Glomerular endothelial cell (primary cell): Measurements from ENCODE around the gene IGF1R. TPM values are rescaled to one million over a fixed set of nuclear protein-coding genes. Genes with fewer than 3 reads are reported as not detected.

Experiments
- DNase-seq: peaks from one replicate; pipeline ENCODE4 v3.0.0-alpha.2; 2011; ENCODE audit warnings: low read depth, low spot score; ENCODE audit errors: extremely low read depth
- total RNA-seq: library from RNA; depleted of rRNA; stranded (reverse); fragments of >200 nt; gene quantifications from 2 replicates; pipeline ENCODE4 v1.2.3, GENCODE V29; 2015

Gene IGF1R
- total RNA-seq, 1 donor from 2014 or later: 57.9 TPM

- no peak for DNase-seq
Measured at GRCh38 chr15:98723195-98723594, 74.9 kb downstream of the IGF1R start.

GRCh38 chr15:98724048-98724447 lies 75.7 kb downstream of the IGF1R start:
- DNase-seq: no peak

GRCh38 chr15:98724494-98724893 lies 76.2 kb downstream of the IGF1R start:
- DNase-seq: no peak

DNA sequence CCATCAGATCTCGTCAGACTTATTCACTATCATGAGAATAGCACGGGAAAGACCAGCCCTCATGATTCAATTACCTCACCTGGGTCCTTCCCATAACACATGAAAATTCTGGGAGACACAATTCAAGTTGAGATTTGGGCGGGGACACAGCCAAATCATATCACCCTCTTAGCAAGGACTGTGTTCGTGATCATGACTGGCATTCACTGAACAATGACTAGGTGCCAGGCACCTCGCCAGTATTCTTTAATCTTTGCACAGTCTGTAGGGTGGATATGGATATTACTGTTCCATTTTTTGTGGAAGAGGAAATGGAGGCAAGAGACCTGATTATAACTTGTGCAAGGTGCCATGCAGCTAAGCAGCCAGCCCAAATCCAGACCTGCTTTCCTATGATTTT lies 77.5 kb downstream of the IGF1R start:
- no peak for DNase-seq

DNA sequence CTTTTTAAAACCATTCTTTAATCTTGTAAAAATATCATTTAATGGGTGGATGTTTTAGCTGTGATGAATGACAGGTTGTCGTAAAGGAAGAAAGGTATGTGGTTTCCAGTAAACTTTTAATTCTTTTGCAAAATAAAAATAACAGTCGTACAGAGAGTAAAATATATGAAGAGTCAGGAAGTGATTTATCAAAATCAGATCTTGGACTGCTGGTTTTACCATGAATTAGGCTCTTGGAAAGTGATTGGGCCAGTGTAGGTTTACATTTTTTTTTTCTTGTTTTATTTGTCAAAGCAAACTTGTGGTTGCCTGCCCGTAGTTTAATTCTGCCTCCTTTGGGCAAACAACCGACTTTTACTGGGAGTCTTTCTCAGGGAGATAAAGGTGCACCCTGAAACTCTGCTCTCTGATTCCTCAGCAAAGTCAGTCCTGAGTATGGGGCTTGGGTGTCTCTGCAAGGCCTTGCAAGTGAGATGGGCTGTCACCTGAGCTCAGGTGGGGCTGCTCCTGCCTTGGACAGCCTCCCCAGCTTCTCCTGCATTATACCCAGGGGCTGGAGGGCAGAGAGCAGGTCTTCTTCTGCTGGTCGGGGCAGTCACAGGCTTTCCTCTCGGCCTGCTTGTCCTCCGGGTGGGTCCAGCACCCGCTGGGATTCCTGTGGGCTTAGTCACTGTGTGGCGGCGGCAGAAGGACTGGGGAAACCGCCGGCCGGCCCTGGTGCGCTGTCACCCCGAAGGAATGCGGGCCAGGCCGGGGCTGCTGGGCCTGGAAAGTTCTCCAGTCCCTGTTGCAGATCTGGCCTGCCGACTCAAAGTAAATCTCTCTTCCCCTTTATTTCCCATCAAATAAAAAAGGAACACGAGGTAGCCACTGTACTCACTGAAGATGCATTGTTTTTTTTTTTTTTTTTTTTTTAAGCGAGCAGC lies 79.0 kb downstream of the IGF1R start:
- DNase-seq: peak; percentile 42

DNA sequence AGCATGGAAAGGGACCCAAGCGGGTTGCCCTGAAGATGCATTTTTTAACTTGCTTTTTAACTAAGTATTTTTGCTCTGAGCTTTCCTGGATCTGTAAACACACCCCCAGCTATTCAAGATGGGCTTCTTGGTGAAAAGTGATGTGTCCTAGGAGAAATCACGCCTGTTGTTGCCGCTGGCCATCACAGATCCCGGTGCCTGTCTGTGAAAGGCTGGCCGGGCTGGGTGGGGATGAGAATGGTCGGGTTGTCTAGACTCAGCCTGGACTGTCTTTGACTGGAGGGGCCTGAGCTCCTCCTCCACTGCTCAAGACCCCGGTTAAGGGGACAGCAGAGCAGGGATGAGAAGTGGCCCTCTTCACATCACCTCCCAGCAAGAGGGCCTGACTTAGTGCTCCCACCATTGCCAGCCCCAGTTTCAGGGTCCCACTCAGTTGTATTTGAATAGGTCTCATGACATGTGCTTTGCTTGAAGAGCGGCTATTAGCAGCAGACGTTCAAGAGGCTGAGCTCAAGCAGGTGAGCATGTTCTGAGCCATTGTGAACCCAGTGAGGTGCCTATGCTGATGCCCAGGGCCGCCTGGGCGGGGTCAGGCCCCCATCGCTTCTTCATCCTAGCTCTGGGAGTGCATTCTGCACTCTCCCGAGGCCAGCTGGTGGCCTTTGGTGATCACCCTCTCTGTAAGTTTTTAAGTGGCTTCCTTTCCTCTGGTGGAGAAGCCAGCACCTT lies 79.9 kb downstream of the IGF1R start:
- DNase-seq: no peak

GRCh38 chr15:98728811-98729160 lies 80.4 kb downstream of the IGF1R start:
- DNase-seq: no peak

- DNase-seq: no peak
Measured at GRCh38 chr15:98729446-98730042, 81.2 kb downstream of the IGF1R start.

DNA sequence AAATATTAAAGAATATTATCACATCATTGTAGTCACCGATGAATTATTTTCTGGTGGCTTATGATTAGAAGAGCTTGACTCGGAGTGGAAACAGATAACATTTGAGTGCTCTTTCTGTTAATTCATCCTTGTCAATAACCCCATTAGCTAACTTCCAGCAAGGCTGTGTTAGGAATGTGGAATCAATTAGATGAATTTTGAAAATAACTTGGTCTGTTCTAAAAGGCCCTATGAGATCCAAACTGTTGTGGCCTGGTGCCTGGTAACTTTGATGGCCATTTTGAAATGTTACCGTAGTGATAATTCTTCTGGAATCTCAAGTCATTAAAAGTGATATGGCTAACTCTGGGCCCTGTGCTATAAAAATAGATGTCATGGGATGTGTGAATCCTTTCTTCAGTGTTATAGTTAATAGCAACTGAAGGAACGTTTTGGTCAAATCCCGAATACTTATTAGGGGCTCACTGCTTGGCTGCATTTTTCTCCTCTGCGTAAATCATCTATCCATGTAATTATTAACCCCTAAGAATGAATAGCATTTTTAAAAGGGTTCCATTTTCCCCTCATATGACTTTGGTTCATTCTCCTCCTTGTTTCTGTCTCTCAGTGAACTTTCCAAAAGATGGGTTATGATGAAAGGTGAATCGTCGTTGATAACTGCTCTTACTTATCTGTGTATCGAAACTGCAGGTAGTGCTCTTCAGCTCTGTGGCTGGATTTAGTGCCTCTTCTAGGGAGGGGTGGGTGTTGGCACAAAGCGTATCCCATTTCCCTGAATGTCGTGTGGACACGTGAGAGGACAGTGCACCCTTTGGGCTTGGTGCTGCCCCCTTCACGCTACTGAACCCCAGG lies 82.7 kb downstream of the IGF1R start:
- no peak for DNase-seq

GRCh38 chr15:98731712-98732450 lies 83.5 kb downstream of the IGF1R start:
- DNase-seq: no peak

DNA sequence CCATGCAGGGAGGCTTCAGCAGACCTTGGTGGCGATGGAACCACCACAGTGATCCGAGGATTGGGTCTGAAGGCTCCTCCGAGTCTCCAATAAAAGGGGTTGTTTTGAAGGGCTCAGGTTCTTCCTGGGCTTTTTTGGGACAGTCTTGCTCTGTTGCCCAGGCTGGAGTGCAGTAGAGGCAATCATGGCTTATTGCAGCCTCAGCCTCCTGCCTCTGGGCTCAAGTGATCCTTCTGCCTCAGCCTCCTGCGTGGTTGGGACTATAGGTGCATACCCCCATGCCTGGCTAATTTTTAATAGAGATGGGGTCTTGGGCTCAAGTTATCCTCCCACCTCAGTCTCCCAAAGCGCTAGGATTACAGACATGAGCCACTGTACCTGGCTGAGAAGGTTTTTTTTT lies 84.8 kb downstream of the IGF1R start:
- DNase-seq: no peak

DNA sequence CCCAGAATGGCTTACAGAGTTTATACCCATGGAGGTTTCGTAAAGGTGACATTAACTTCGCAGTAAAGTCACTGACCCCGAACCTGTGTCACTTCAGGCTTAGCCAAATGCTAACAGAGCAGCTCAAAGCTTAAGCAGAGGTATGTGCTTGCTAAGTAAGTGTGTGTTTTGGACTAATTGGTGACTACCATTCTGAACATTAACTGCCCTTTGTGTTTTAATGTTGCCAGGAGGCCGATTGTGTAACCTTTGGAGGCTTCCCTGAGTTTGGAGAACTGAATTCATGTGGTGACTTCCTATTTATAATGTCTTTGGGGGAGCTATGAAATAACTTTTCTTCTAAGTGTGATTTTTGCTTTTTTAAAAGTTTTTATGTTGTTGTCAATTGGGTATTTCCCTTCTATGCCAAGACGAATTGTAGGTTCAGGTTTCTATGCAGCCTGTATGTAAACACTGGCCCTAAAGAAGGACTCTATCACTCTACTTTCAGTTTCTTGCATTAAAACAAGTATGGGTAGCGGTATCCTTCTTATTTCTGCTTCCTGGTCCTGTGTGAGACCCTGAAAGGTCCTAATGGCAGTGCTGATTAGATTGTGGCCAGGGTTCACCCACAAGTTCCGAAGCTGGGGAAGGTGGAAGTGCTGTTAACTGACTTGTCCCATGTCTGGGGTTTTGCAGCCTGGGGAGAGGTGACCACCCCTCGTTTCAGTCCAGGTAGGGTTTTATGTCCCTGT lies 86.3 kb downstream of the IGF1R start:
- DNase-seq: no peak

DNA sequence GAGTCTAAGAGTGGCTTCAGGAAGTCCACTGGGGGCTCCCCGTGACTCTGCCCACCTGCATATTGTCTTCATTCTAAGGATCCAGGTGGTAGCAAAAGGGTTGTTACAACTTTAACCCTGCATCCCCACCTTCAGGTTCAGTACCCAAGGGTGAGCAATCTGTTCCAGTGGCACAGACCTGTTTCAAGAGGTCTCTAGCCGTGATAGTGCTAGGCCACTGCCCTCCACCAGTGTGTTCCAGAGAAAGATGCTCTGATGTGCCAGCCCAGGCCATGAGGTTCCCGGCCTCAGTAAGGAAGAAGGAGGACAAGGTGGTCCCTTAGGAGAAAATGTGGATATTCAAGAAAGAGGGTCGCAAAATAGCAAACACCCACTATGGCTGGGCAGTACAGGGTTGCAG lies 87.0 kb downstream of the IGF1R start:
- DNase-seq: no peak

- no peak for DNase-seq
Measured at GRCh38 chr15:98735895-98736617, 87.7 kb downstream of the IGF1R start.

DNA sequence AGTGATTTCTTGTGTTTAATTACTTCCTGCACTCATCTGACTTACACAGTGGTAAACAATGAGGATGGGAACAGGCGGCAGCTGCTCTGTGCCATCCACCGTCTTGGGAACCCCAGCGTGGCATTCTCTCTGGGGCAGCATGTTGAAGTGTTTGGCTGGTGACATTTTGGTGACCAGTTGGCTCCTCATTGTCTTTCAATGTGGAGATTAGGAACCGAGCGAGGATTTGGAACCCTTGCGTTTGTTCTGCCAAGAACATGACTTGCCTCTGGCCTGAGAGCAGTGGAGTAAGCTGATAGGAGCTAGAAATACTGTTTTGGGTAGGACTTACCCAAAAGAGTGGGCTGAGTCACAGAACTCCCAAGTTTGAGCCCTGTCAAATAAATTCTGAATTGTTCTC lies 88.8 kb downstream of the IGF1R start:
- no peak for DNase-seq

DNA sequence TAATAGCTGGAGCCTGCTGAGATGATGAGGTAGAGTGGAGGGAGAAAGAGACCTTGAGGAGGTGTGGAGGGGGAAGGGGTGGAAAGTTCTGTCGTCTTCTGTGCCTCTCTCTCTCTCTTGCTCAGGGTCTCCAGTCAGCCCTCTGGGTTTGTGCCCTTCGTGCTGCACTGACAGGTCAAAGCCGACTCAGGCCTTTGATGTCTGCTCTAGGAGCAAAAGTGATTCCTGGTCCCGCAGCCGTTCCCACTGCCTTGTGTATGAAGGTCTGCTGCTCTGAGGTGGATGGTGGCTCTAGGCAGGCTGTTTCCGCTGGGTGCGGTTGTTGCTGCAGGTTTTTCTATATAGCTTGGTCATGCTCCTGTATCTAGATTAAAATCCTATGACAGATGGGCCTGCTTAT lies 89.4 kb downstream of the IGF1R start:
- DNase-seq: no peak

DNA sequence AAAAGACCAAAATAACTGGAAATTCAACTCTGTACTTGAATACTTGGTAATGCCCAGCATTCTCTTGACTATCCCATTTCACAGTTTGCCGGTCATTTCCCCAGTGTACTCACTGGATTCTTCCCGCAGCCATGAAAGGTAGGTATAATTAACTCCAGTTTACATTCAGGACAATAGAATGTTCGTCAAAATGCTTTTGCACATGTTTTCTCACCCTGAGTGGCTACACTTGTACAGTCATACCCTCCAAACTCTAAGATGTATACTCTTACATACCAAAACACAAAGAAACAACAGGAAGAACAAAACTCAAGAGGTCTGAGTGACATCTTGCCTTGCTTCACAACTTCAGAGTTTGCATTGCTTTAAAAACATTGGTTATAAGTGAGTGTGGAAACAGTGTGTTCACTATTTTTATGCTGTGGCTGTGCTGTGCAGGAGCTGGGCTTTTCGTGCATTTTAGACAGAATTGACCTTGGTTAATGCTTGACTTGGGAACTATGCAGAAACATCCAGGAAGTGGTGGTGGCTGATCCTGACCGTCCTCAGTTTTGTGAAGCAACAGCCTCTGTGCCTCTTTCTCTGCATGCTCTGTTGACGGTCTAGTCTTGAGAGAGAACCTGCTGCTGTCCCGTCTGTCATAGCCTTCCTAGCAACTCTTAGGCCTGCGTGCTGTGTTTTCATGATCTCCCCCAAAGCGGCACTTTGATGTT lies 90.5 kb downstream of the IGF1R start:
- no peak for DNase-seq

DNA sequence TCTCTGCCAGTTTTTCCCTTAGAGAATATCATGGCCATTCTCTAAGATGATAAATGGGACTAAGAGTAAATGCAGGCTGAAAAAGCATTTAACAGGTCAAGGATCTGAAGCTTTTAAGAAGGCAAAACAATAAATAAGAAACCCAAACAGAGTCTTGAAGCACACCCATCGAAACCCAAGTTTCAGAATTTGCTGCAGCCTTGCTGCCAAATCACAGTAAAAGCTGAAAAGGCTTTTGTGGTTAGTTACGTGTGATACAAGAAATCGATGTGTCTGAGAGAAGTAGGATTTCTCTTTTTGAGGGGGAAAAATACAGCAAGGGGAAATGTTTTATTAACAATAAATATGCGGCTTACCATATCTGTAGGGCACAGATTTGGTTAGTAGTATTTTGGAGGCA lies 92.0 kb downstream of the IGF1R start:
- DNase-seq: no peak
